HL-60 (cell line): ENCODE measurements around the gene IL10RA.

Experiments
- DNase-seq, 2 experiments: peaks; one replicate each; pipeline ENCODE4 v3.0.0-alpha.2; 2010 to 2020; ENCODE audit warnings: low read depth in 1 of 2, low spot score in 1 of 2
- H3K27ac ChIP-seq: fragments of 250-450 bp; sonication (Bioruptor Pico); replicated peaks from 2 replicates; pipeline ENCODE4 v1.5.1; 2020; ENCODE audit warnings: mild to moderate bottlenecking, moderate library complexity
- H3K27me3 ChIP-seq: fragments of 250-450 bp; sonication (Bioruptor Pico); 2 replicates; pipeline ENCODE4 v1.5.1; 2021; ENCODE audit warnings: mild to moderate bottlenecking, moderate library complexity; ENCODE audit not compliant: insufficient read depth, poor library complexity, severe bottlenecking
- H3K4me3 ChIP-seq: replicated peaks from 2 replicates; pipeline ENCODE4 v1.5.1; 2011; ENCODE audit warnings: mild to moderate bottlenecking, control low read depth, low read length; ENCODE audit not compliant: insufficient read depth
- CTCF ChIP-seq: IDR thresholded peaks from one replicate; pipeline ENCODE4 v1.5.1; 2011; ENCODE audit warnings: low read length, control low read depth, inconsistent platforms; ENCODE audit not compliant: insufficient read depth
- GABPA ChIP-seq: IDR thresholded peaks from 2 replicates; pipeline ENCODE4 v1.6.1; 2012; ENCODE audit warnings: low read depth
- POLR2AphosphoS5 ChIP-seq: IDR thresholded peaks from 2 replicates; pipeline ENCODE4 v1.6.1; 2012; ENCODE audit warnings: low read depth
- REST ChIP-seq: IDR thresholded peaks from 2 replicates; pipeline ENCODE4 v1.6.1; 2012; ENCODE audit warnings: low read depth; ENCODE audit not compliant: insufficient replicate concordance
- SPI1 ChIP-seq: IDR thresholded peaks from 2 replicates; pipeline ENCODE4 v1.6.1; 2012; ENCODE audit warnings: low read depth, mild to moderate bottlenecking, borderline replicate concordance

IL10RA gene

GRCh38 chr11:117984476-117984875, 1.7 kb upstream of the IL10RA start:
- Histone ChIP-seq H3K4me3 (no peak overlapping the region), H3K27me3 (no peaks in the 10 kb centered on the region), H3K27ac (no peak overlapping the region)
- TF ChIP-seq POLR2AphosphoS5: no peak
- TF ChIP-seq SPI1: no peak
- TF ChIP-seq REST: no peak
- no peak for TF ChIP-seq CTCF
- TF ChIP-seq GABPA: no peak
- DNase-seq: no peak

- TF ChIP-seq SPI1: no peak
- TF ChIP-seq POLR2AphosphoS5: no peak
- TF ChIP-seq GABPA: no peak
- TF ChIP-seq CTCF: no peak
- no peak for TF ChIP-seq REST
- peak; percentile 56 to 57 for DNase-seq
- Histone ChIP-seq H3K27me3 (no peaks in the 10 kb centered on the region), H3K27ac (peak overlapping the region; percentile 86), H3K4me3 (peak overlapping the region; percentile 63)
Measured at GRCh38 chr11:117986981-117987574, 884 bp downstream of the IL10RA start.

- no peak for DNase-seq
- no peak overlapping the region for H3K27ac ChIP-seq
- no peak overlapping the region for H3K4me3 ChIP-seq
- TF ChIP-seq POLR2AphosphoS5 (no peak), SPI1 (no peak), GABPA (no peak), CTCF (no peak), REST (no peak)
- no peaks in the 10 kb centered on the region for H3K27me3 ChIP-seq
Measured at GRCh38 chr11:117989351-117990102, 3.3 kb downstream of the IL10RA start.
